Activated CD8-positive, alpha-beta memory T cell treated with anti-CD3 and anti-CD28 coated beads for 36 hours (primary cell): ENCODE data around the gene UGT1A10. TPM values are rescaled to one million over a fixed set of nuclear protein-coding genes. Genes with fewer than 3 reads are reported as not detected.
"Not testable (repeated sequence)": the region's sequence is repeated elsewhere in the genome, so short reads cannot be mapped to it uniquely, and the experiment has no call there.

ENCODE experiments used
- CTCF ChIA-PET: fragments of 350-600 bp; sonication (Branson Sonifier 250); formaldehyde crosslinking; loops from one replicate; lab custom pipeline; 2021; ENCODE audit warnings: antibody characterized with exemption; lab: Charles Lee
- POLR2A ChIA-PET: fragments of 350-600 bp; sonication (Branson Sonifier 250); formaldehyde crosslinking; loops from one replicate; lab custom pipeline; 2021; ENCODE audit warnings: antibody characterized with exemption; lab: Charles Lee
- total RNA-seq, 2 experiments: library from RNA; stranded (reverse); gene quantifications; one replicate each; pipeline ENCODE4 v1.2.3, GENCODE V29; 2021

Gene UGT1A10
- not detected for total RNA-seq

GRCh38 chr2:233636306-233636705 lies at the start of gene UGT1A10:
UGT1A10 (plus strand) TSS chr2:233636448; CDS start chr2:233636523, 75 bp downstream.
- CTCF ChIA-PET, POLR2A ChIA-PET: not testable (repeated sequence)

GRCh38 chr2:233588400-233588799 lies 47.8 kb upstream of the UGT1A10 start:
- CTCF ChIA-PET = no interaction called here
- POLR2A ChIA-PET = no interaction called here

- POLR2A ChIA-PET, CTCF ChIA-PET: not testable (repeated sequence)
Observed at GRCh38 chr2:233592706-233593105, 43.5 kb upstream of the UGT1A10 start.

- ChIA-PET POLR2A (no interaction called here), CTCF (no interaction called here)
Observed at GRCh38 chr2:233593201-233593600, 43.0 kb upstream of the UGT1A10 start.

- ChIA-PET CTCF (no interaction called here), POLR2A (no interaction called here)
Observed at GRCh38 chr2:233597522-233597921, 38.7 kb upstream of the UGT1A10 start.

GRCh38 chr2:233598952-233599351 lies 37.3 kb upstream of the UGT1A10 start:
- CTCF ChIA-PET = no interaction called here
- POLR2A ChIA-PET = no interaction called here

GRCh38 chr2:233600386-233600785 lies 35.9 kb upstream of the UGT1A10 start:
- CTCF ChIA-PET = no interaction called here
- POLR2A ChIA-PET = no interaction called here

- POLR2A ChIA-PET = no interaction called here
- CTCF ChIA-PET = no interaction called here
Observed at GRCh38 chr2:233602076-233602475, 34.2 kb upstream of the UGT1A10 start.

GRCh38 chr2:233603520-233603919 lies 32.7 kb upstream of the UGT1A10 start:
- POLR2A ChIA-PET = no interaction called here
- CTCF ChIA-PET = no interaction called here

- POLR2A ChIA-PET = no interaction called here
- CTCF ChIA-PET = no interaction called here
Observed at GRCh38 chr2:233604826-233605225, 31.4 kb upstream of the UGT1A10 start.

GRCh38 chr2:233605680-233606079 lies 30.6 kb upstream of the UGT1A10 start:
- ChIA-PET CTCF (no interaction called here), POLR2A (no interaction called here)

- POLR2A ChIA-PET = no interaction called here
- CTCF ChIA-PET = no interaction called here
Observed at GRCh38 chr2:233611284-233611683, 25.0 kb upstream of the UGT1A10 start.

GRCh38 chr2:233617476-233617875 lies 18.8 kb upstream of the UGT1A10 start, which contains the start of gene UGT1A8:
UGT1A8 (plus strand) TSS chr2:233617633; CDS start chr2:233617708, 75 bp downstream.
- POLR2A ChIA-PET, CTCF ChIA-PET: not testable (repeated sequence)

GRCh38 chr2:233620204-233620603 lies 16.0 kb upstream of the UGT1A10 start:
- ChIA-PET CTCF (no interaction called here), POLR2A (no interaction called here)

- CTCF ChIA-PET, POLR2A ChIA-PET: not testable (repeated sequence)
Observed at GRCh38 chr2:233621863-233622262, 14.4 kb upstream of the UGT1A10 start.

GRCh38 chr2:233627331-233628025 lies 8.8 kb upstream of the UGT1A10 start:
- ChIA-PET POLR2A (no interaction called here), CTCF (no interaction called here)

- POLR2A ChIA-PET = no interaction called here
- CTCF ChIA-PET = no interaction called here
Observed at GRCh38 chr2:233638836-233639235, 2.6 kb downstream of the UGT1A10 start.

- ChIA-PET CTCF (no interaction called here), POLR2A (no interaction called here)
Observed at GRCh38 chr2:233639860-233640259, 3.6 kb downstream of the UGT1A10 start.

- CTCF ChIA-PET = no interaction called here
- POLR2A ChIA-PET = no interaction called here
Observed at GRCh38 chr2:233643128-233643527, 6.9 kb downstream of the UGT1A10 start.

GRCh38 chr2:233646033-233646432 lies 9.8 kb downstream of the UGT1A10 start:
- CTCF ChIA-PET, POLR2A ChIA-PET: not testable (repeated sequence)

GRCh38 chr2:233650981-233651380 lies 14.7 kb downstream of the UGT1A10 start:
- POLR2A ChIA-PET = no interaction called here
- CTCF ChIA-PET = no interaction called here

- CTCF ChIA-PET = no interaction called here
- POLR2A ChIA-PET = no interaction called here
Observed at GRCh38 chr2:233651430-233651829, 15.2 kb downstream of the UGT1A10 start.
